Right lobe of liver (tissue), 6 donors: ENCODE data around the gene CDCP2. TPM values are rescaled to one million over a fixed set of nuclear protein-coding genes. Genes with fewer than 3 reads are reported as not detected.

ENCODE experiments used
- ATAC-seq, 4 donors: fragments of 200-7000 bp; cut with Tn5 transposase; one replicate each; pipeline ENCODE4 v1.9.1; 2020; ENCODE audit warnings: mild to moderate bottlenecking in 4 of 4, moderate library complexity in 4 of 4
- DNase-seq, 3 donors: peaks; one replicate each; pipeline ENCODE4 v3.0.0-alpha.2; 2020
- H3K27ac ChIP-seq, 3 donors: fragments of 200-600 bp; one replicate each; pipeline ENCODE4 v1.8.0; 2022
- H3K27me3 ChIP-seq, 2 donors: fragments of 200-600 bp; one replicate each; pipeline ENCODE4 v1.8.0; 2022
- H3K36me3 ChIP-seq, 4 donors: fragments of 200-600 bp; sonication (generic) in 1 of 4; one replicate each; pipeline versions ENCODE4 v1.5.1 to v1.8.0; 2017 to 2022; ENCODE audit warnings: control low read depth in 1 of 4
- H3K4me1 ChIP-seq, 4 donors: fragments of 200-600 bp; sonication (generic) in 1 of 4; one replicate each; pipeline versions ENCODE4 v1.5.1 to v1.8.0; 2017 to 2022; ENCODE audit warnings: control low read depth in 1 of 4
- H3K4me3 ChIP-seq, 3 donors: fragments of 200-600 bp; one replicate each; pipeline ENCODE4 v1.8.0; 2022
- H3K9me3 ChIP-seq, 4 donors: fragments of 200-600 bp; sonication (generic) in 1 of 4; one replicate each; pipeline versions ENCODE4 v1.5.1 to v1.8.0; 2017 to 2022; ENCODE audit warnings: control low read depth in 1 of 4
- POLR2A ChIP-seq: fragments of 450-650 bp; IDR thresholded peaks from one replicate; pipeline ENCODE4 v1.6.1; 2017; ENCODE audit warnings: antibody characterized with exemption, mild to moderate bottlenecking
- WGBS: methylation state at CpG from one replicate; pipeline ENCODE4 v1.1.6; 2018; ENCODE audit warnings: low coverage, low lambda C conversion rate; ENCODE audit not compliant: insufficient coverage; ENCODE audit errors: missing lambda C conversion rate; 5-methylcytosine and 5-hydroxymethylcytosine counted together
- intact Hi-C, 2 donors: fragments of 100-400 bp; cut with DNase I; formaldehyde crosslinking; loops; one replicate each; pipeline versions ENCODE4 v1.11.2 to v1.14.1; 2022
- small RNA-seq, 2 experiments: library from RNA; depleted of rRNA; stranded (forward); fragments of <200 nt; gene quantifications; one replicate each; pipeline ENCODE3, GENCODE V24; 2016
- total RNA-seq, 6 experiments: library from RNA; depleted of rRNA in 2 of 6; stranded (reverse); fragments of >200 nt in 2 of 6; fragmentation: NEBNext Ultra II Directional in 3 of 6; extraction: Animal tissue kit (Norgen Biotek cat#: 25700) in 3 of 6; gene quantifications; one replicate each; pipeline versions ENCODE4 v1.1.0 to v1.2.4, GENCODE V29; 2016 to 2023
- TF ChIP-seq, protein P1 (sequence below), 4 donors: fragments of 200-600 bp in 3 of 4; fragments of 450-650 bp in 1 of 4; IDR thresholded peaks; one replicate each; pipeline versions ENCODE4 v1.5.1 to v1.8.0; 2016 to 2022; ENCODE audit warnings: antibody characterized with exemption in 4 of 4, mild to moderate bottlenecking in 2 of 4
- donor health status: DM: no; HTN: yes; CAD: no.
- donor health status: DM: no; HTN: no; CAD: no.
- donor health status: DM: no; HTN: no; CAD: no.
- donor health status: DM: no; HTN: yes; CAD: no.
- donor health status: DM: no; HTN: yes; CAD: no.

Gene CDCP2
- total RNA-seq, 6 experiments from 2014 or later: not detected

DNA sequence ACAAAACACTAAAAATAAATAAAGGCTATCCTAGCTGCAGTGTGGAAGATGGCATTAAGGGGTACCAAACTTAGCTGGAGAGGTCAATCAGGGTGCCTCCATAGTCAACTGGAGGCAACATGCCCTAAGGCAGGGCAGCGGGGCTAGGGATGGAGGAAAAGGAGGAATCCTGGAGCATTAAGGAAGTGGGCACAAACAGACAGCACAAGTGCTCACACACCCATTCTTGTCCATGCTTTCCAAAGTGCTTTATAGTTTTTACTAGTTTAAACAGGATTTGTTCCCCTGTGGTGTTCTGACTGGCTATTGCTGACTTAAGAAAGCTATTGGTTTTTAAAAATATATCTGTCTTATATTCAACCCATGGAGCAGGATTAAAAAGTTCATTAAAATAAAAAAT is 66.0 kb downstream of the CDCP2 start:
- TF ChIP-seq POLR2A: no peak
- TF ChIP-seq, protein P1, sequence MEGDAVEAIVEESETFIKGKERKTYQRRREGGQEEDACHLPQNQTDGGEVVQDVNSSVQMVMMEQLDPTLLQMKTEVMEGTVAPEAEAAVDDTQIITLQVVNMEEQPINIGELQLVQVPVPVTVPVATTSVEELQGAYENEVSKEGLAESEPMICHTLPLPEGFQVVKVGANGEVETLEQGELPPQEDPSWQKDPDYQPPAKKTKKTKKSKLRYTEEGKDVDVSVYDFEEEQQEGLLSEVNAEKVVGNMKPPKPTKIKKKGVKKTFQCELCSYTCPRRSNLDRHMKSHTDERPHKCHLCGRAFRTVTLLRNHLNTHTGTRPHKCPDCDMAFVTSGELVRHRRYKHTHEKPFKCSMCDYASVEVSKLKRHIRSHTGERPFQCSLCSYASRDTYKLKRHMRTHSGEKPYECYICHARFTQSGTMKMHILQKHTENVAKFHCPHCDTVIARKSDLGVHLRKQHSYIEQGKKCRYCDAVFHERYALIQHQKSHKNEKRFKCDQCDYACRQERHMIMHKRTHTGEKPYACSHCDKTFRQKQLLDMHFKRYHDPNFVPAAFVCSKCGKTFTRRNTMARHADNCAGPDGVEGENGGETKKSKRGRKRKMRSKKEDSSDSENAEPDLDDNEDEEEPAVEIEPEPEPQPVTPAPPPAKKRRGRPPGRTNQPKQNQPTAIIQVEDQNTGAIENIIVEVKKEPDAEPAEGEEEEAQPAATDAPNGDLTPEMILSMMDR (IDR thresholded peaks at IDR 0.05): no peak
- H3K9me3 ChIP-seq: no peaks in the 10 kb centered on the region
- H3K27ac ChIP-seq: no peak overlapping the region
- peaks cover 0 to under 1% (median 0%) of the 10 kb centered on the region in 4 donors for H3K4me1 ChIP-seq
- no peak overlapping the region for H3K4me3 ChIP-seq
- peaks cover 0 to 2% (median 0%) of the 10 kb centered on the region in 4 donors for H3K36me3 ChIP-seq
- intact Hi-C loops: no loop called here
- no peaks in the 10 kb centered on the region for H3K27me3 ChIP-seq
- DNase-seq (no peak), ATAC-seq (no peak)
- WGBS: 100% methylated on average over 1 of the region's 1 CpG

DNA sequence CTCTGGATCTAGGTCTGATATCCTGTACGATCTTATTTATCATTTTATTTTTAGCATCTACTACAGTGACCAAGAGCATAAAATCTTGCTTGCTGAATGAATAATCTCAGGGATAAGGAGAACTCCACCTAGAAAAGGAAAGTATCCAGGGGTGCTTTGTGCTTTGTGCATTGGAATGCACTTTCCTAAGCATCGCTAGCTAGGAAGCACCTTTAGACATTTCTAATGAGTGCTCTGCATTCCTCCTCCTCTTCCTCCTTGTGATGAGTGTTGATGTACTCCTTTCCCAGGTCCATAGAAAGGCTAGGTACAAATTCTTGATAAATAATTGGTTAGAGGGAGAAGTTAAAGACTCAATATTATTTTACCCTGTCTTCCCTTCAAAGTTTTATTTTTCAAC is 68.0 kb downstream of the CDCP2 start:
- 89% methylated on average over 2 of the region's 2 CpGs for WGBS
- no peaks in the 10 kb centered on the region for H3K27me3 ChIP-seq
- DNase-seq (no peak), ATAC-seq (no peak)
- no peak for TF ChIP-seq POLR2A
- TF ChIP-seq, protein P1 (IDR thresholded peaks at IDR 0.05): no peak
- peaks cover 0 to 2% (median 0%) of the 10 kb centered on the region in 4 donors for H3K36me3 ChIP-seq
- intact Hi-C loops: no loop called here
- H3K4me1 ChIP-seq: peaks cover 0 to 19% (median 9%) of the 10 kb centered on the region in 4 donors
- no peak overlapping the region for H3K4me3 ChIP-seq
- H3K9me3 ChIP-seq: no peaks in the 10 kb centered on the region
- H3K27ac ChIP-seq: no peak overlapping the region

Small RNA genes lying within 50 kb of the gene (small RNA-seq; reads per million reads assigned to genes)
- gene AL353898.1: 0 reads per million in 2 experiments
- 0 reads per million in 2 experiments for gene AL353898.2

Other genes with a start within 250 kb of the CDCP2 start
- gene IFT25, start 207.3 kb downstream of the CDCP2 start, total RNA-seq: 10 to 100 TPM; 11.7 to 19.3 (median 12.9) TPM
- gene LRRC42, start 206.7 kb downstream of the CDCP2 start, total RNA-seq: 10 to 100 TPM in 4 of 6 experiments, 1 to 10 TPM in 2; 9.7 to 19.9 (median 14.8) TPM
- under 1 TPM in 2 of 6 experiments, not detected in 4; 0.44 to 0.57 TPM for gene LDLRAD1, start 134.8 kb downstream of the CDCP2 start, total RNA-seq
- 100 to 1,000 TPM; 133 to 379 (median 280) TPM for gene TMEM59, start 99.8 kb downstream of the CDCP2 start, total RNA-seq
- 1 to 10 TPM; 1.2 to 2.9 (median 1.8) TPM for gene TCEANC2, start 99.4 kb downstream of the CDCP2 start, total RNA-seq
- gene CYB5RL, start 47.0 kb upstream of the CDCP2 start, total RNA-seq: 1 to 10 TPM; 2.5 to 4.6 (median 3.0) TPM
- gene MRPL37, start 47.2 kb upstream of the CDCP2 start, total RNA-seq: 100 to 1,000 TPM in 1 of 6 experiments, 10 to 100 TPM in 5; 56.2 to 108 (median 73.4) TPM